Measurements from ENCODE around the gene DNAJC15. TPM values are rescaled to one million over a fixed set of nuclear protein-coding genes. Genes with fewer than 3 reads are reported as not detected.
"Not testable (repeated sequence)": the region's sequence is repeated elsewhere in the genome, so short reads cannot be mapped to it uniquely, and the experiment has no call there.

Gene DNAJC15
- total RNA-seq, 1 experiment from 2014 or later: 20.3 TPM

GRCh38 chr13:43072394-43072793 lies 49.0 kb downstream of the DNAJC15 start:
- ChIA-PET POLR2A (no interaction called here), CTCF (no interaction called here)
- BruUV-seq (replicated peaks): no TSS peak
- H3K36me3 ChIP-seq (ENCODE audit: control insufficient read depth, insufficient read depth, low read length): peaks cover 2% of the 10 kb centered on the region; the same call in 1 of the 2 replicates
- H3K4me1 ChIP-seq (ENCODE audit: control insufficient read depth, insufficient read depth, low read length): no peaks in the 10 kb centered on the region
- in situ Hi-C loops (cut with HindIII; ENCODE audit: low pct_unique_long_range_greater_than_20kb, low sequenced_read_pairs): no loop called here
- no peaks in the 10 kb centered on the region for H3K9me3 ChIP-seq (ENCODE audit: control insufficient read depth, insufficient read depth, low read depth, low read length)
- TF ChIP-seq TCF7L2 (IDR thresholded peaks at IDR 0.05; ENCODE audit: low read depth, low read length): no peak
- no peak for TF ChIP-seq REST (IDR thresholded peaks at IDR 0.05; ENCODE audit: insufficient read depth in 1 of 2, low read depth in 2 of 2, low read length in 1 of 2)
- no peak for TF ChIP-seq CTCF (IDR thresholded peaks at IDR 0.05)
- TF ChIP-seq POLR2AphosphoS5 (IDR thresholded peaks at IDR 0.05; ENCODE audit: low read depth, low read length): no peak
- no peak for DNase-seq (ENCODE audit: low read depth, low spot score)
- H3K27me3 ChIP-seq (ENCODE audit: control insufficient read depth, insufficient read depth, low read length): no peaks in the 10 kb centered on the region
- H3K4me3 ChIP-seq (ENCODE audit: low read depth in 2 of 2, low read length in 2 of 2): no peak overlapping the region
- no peak overlapping the region for H3K27ac ChIP-seq (ENCODE audit: low read length)
- intact Hi-C loops (cut with micrococcal nuclease; ENCODE audit: unreplicated experiment): no loop called here
- ATAC-seq: no peak

- no peak for TF ChIP-seq SIN3A (IDR thresholded peaks at IDR 0.05; ENCODE audit: borderline replicate concordance, insufficient read depth, low read depth, low read length)
- no peak for TF ChIP-seq POLR2AphosphoS5 (IDR thresholded peaks at IDR 0.05; ENCODE audit: low read depth, low read length)
- TF ChIP-seq CTCF (IDR thresholded peaks at IDR 0.05): no peak
- no peak for TF ChIP-seq REST (IDR thresholded peaks at IDR 0.05; ENCODE audit: insufficient read depth in 1 of 2, low read depth in 2 of 2, low read length in 1 of 2)
- TF ChIP-seq TCF7L2 (IDR thresholded peaks at IDR 0.05; ENCODE audit: low read depth, low read length): no peak
- no peaks in the 10 kb centered on the region for H3K9me3 ChIP-seq (ENCODE audit: control insufficient read depth, insufficient read depth, low read depth, low read length)
- H3K4me1 ChIP-seq (ENCODE audit: control insufficient read depth, insufficient read depth, low read length): no peaks in the 10 kb centered on the region
- ATAC-seq (no peak), DNase-seq (ENCODE audit: low read depth, low spot score) (no peak)
- intact Hi-C loops (cut with micrococcal nuclease; ENCODE audit: unreplicated experiment) (no loop called here), in situ Hi-C loops (cut with HindIII; ENCODE audit: low pct_unique_long_range_greater_than_20kb, low sequenced_read_pairs) (no loop called here)
- H3K27me3 ChIP-seq (ENCODE audit: control insufficient read depth, insufficient read depth, low read length): no peaks in the 10 kb centered on the region
- no peaks in the 10 kb centered on the region for H3K36me3 ChIP-seq (ENCODE audit: control insufficient read depth, insufficient read depth, low read length)
- BruUV-seq (replicated peaks): no TSS peak
- H3K27ac ChIP-seq (ENCODE audit: low read length): no peak overlapping the region
- POLR2A ChIA-PET: no interaction called here
- H3K4me3 ChIP-seq (ENCODE audit: low read depth in 2 of 2, low read length in 2 of 2): no peak overlapping the region
- CTCF ChIA-PET: no interaction called here
Measured at GRCh38 chr13:43074824-43075510, 51.6 kb downstream of the DNAJC15 start.

- H3K4me1 ChIP-seq (ENCODE audit: control insufficient read depth, insufficient read depth, low read length); H3K4me3 ChIP-seq (ENCODE audit: low read depth in 2 of 2, low read length in 2 of 2); ATAC-seq; H3K27ac ChIP-seq (ENCODE audit: low read length); intact Hi-C loops (cut with micrococcal nuclease; ENCODE audit: unreplicated experiment); BruUV-seq (replicated peaks); H3K9me3 ChIP-seq (ENCODE audit: control insufficient read depth, insufficient read depth, low read depth, low read length); H3K27me3 ChIP-seq (ENCODE audit: control insufficient read depth, insufficient read depth, low read length); POLR2A ChIA-PET; DNase-seq (ENCODE audit: low read depth, low spot score); H3K36me3 ChIP-seq (ENCODE audit: control insufficient read depth, insufficient read depth, low read length); CTCF ChIA-PET; in situ Hi-C loops (cut with HindIII; ENCODE audit: low pct_unique_long_range_greater_than_20kb, low sequenced_read_pairs): not testable (repeated sequence)
Measured at GRCh38 chr13:43075511-43075902, 52.1 kb downstream of the DNAJC15 start.

Data from Panc1 (cell line).